H1 (cell line): ENCODE data around the gene ASPRV1.

Source experiments
- CBX8 ChIP-seq: fragments of 300-800, 300-1000 bp; sonication (generic); IDR thresholded peaks from 2 replicates; pipeline ENCODE4 v1.7.1; 2016; ENCODE audit warnings: low read depth, low read length, borderline replicate concordance
- JUN ChIP-seq: IDR thresholded peaks from 2 replicates; pipeline ENCODE4 v1.6.1; 2011; ENCODE audit warnings: low read depth, mild to moderate bottlenecking, improper control_type of control experiment, low read length
- POLR2A ChIP-seq, 2 experiments: IDR thresholded peaks; 1 replicate in 1 of 2; 2 replicates in 1 of 2; pipeline ENCODE4 v1.6.1; 2011; ENCODE audit warnings: low read depth in 2 of 2, low read length in 2 of 2, mild to moderate bottlenecking in 2 of 2; ENCODE audit errors: control extremely low read depth in 1 of 2
- SIN3A ChIP-seq, 2 experiments: IDR thresholded peaks in 1 of 2; conservative IDR thresholded peaks in 1 of 2; 2 replicates each; pipeline ENCODE4 v1.6.1; 2011 to 2012; ENCODE audit warnings: low read length in 2 of 2, improper control_type of control experiment in 1 of 2, low read depth in 1 of 2, mild to moderate bottlenecking in 1 of 2
- TBP ChIP-seq: IDR thresholded peaks from 2 replicates; pipeline ENCODE4 v1.6.1; 2011; ENCODE audit warnings: low read depth, low read length, improper control_type of control experiment
- TF ChIP-seq, protein P1 (sequence below), 3 experiments: IDR thresholded peaks; 1 replicate in 2 of 3; 2 replicates in 1 of 3; pipeline versions ENCODE4 v1.5.1 to v1.6.1; 2011; ENCODE audit warnings: low read length in 3 of 3, mild to moderate bottlenecking in 3 of 3, inconsistent platforms in 2 of 3, low read depth in 1 of 3, moderate library complexity in 1 of 3; ENCODE audit not compliant: insufficient read depth in 1 of 3; ENCODE audit errors: control extremely low read depth in 1 of 3
- TF ChIP-seq, protein P2 (sequence below): IDR thresholded peaks from 2 replicates; pipeline ENCODE4 v1.6.1; 2012; ENCODE audit warnings: inconsistent platforms
- TF ChIP-seq, protein P3 (sequence below): IDR thresholded peaks from 2 replicates; pipeline ENCODE4 v1.6.1; 2011; ENCODE audit warnings: low read length, improper control_type of control experiment
- TF ChIP-seq, protein P4 (sequence below): IDR thresholded peaks from 2 replicates; pipeline ENCODE4 v1.6.1; 2011; ENCODE audit warnings: low read depth, mild to moderate bottlenecking, low read length; ENCODE audit not compliant: insufficient read depth

DNA sequence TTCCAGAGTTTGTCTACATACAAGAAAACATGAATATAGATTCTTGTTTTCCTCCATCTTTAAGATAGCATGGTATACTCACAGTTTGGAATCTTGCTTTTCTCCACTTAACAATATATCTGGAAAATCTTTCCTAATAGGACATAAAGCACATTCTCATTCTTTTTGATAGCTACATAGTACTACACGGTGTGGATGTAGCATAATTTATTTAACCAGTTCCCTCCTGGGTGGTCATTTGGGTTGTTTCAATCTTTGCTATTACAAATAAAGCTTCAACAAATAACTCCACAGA, 26.9 kb downstream of the ASPRV1 start:
- TF ChIP-seq, protein P1, sequence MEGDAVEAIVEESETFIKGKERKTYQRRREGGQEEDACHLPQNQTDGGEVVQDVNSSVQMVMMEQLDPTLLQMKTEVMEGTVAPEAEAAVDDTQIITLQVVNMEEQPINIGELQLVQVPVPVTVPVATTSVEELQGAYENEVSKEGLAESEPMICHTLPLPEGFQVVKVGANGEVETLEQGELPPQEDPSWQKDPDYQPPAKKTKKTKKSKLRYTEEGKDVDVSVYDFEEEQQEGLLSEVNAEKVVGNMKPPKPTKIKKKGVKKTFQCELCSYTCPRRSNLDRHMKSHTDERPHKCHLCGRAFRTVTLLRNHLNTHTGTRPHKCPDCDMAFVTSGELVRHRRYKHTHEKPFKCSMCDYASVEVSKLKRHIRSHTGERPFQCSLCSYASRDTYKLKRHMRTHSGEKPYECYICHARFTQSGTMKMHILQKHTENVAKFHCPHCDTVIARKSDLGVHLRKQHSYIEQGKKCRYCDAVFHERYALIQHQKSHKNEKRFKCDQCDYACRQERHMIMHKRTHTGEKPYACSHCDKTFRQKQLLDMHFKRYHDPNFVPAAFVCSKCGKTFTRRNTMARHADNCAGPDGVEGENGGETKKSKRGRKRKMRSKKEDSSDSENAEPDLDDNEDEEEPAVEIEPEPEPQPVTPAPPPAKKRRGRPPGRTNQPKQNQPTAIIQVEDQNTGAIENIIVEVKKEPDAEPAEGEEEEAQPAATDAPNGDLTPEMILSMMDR (IDR thresholded peaks at IDR 0.05; ENCODE audit: control extremely low read depth in 1 of 3, insufficient read depth in 1 of 3, low read depth in 1 of 3, low read length in 3 of 3) = no peak
- no peak for TF ChIP-seq POLR2A (IDR thresholded peaks at IDR 0.05; ENCODE audit: control extremely low read depth in 1 of 2, low read depth in 2 of 2, low read length in 2 of 2)
- TF ChIP-seq, protein P2, sequence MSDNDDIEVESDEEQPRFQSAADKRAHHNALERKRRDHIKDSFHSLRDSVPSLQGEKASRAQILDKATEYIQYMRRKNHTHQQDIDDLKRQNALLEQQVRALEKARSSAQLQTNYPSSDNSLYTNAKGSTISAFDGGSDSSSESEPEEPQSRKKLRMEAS = no peak
- TF ChIP-seq TBP = no peak
- no peak for TF ChIP-seq JUN
- TF ChIP-seq, protein P3, sequence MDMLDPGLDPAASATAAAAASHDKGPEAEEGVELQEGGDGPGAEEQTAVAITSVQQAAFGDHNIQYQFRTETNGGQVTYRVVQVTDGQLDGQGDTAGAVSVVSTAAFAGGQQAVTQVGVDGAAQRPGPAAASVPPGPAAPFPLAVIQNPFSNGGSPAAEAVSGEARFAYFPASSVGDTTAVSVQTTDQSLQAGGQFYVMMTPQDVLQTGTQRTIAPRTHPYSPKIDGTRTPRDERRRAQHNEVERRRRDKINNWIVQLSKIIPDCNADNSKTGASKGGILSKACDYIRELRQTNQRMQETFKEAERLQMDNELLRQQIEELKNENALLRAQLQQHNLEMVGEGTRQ = no peak
- TF ChIP-seq, protein P4, sequence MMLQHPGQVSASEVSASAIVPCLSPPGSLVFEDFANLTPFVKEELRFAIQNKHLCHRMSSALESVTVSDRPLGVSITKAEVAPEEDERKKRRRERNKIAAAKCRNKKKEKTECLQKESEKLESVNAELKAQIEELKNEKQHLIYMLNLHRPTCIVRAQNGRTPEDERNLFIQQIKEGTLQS = no peak
- TF ChIP-seq SIN3A (conservative IDR thresholded peaks at IDR 0.05 in 1 of 2, IDR thresholded peaks at IDR 0.05 in 1 of 2; ENCODE audit: low read depth in 1 of 2, low read length in 2 of 2) = no peak
- no peak for TF ChIP-seq CBX8
